GM21825 (cell line): ENCODE measurements around the gene CPT1C.

Source experiments
- ATAC-seq: cut with Tn5 transposase; IDR thresholded peaks from one replicate; pipeline ENCODE4 v1.9.1; 2021; ENCODE audit warnings: mild to moderate bottlenecking, moderate library complexity; ENCODE audit not compliant: unreplicated experiment

CPT1C gene

GRCh38 chr19:49752701-49753100 is 61.8 kb downstream of the CPT1C start:
- ATAC-seq = no peak

- no peak for ATAC-seq
Observed at GRCh38 chr19:49755956-49756355, 65.0 kb downstream of the CPT1C start.

GRCh38 chr19:49758292-49758691 is 67.4 kb downstream of the CPT1C start:
- no peak for ATAC-seq

- ATAC-seq = no peak
Observed at GRCh38 chr19:49761249-49761624, 70.3 kb downstream of the CPT1C start.

- no peak for ATAC-seq
Observed at GRCh38 chr19:49761625-49762311, 70.9 kb downstream of the CPT1C start.

GRCh38 chr19:49763230-49763629 is 72.3 kb downstream of the CPT1C start, which contains the start of gene TSKS:
Gene TSKS, minus strand, starts transcription at chr19:49763306. Its CDS starts 59 bp downstream, at chr19:49763247.
- ATAC-seq = no peak
